Measurements from ENCODE around the gene BCL2.

Gene BCL2

GRCh38 chr18:63325086-63325686 lies 5.6 kb upstream of the BCL2 start:
- no peak for DNase-seq

GRCh38 chr18:63322908-63323634 lies 3.5 kb upstream of the BCL2 start:
- DNase-seq = peak; percentile 50 to 80

GRCh38 chr18:63322206-63322605 lies 2.6 kb upstream of the BCL2 start:
- peak; percentile 80 for DNase-seq

- DNase-seq = no peak
Observed at GRCh38 chr18:63321291-63321690, 1.7 kb upstream of the BCL2 start.

- no peak for DNase-seq
Observed at GRCh38 chr18:63320975-63321265, 1.4 kb upstream of the BCL2 start.

GRCh38 chr18:63320123-63320974 lies 780 bp upstream of the BCL2 start:
- peak; percentile 78 to 84 for DNase-seq

GRCh38 chr18:63318889-63319382 lies 633 bp downstream of the BCL2 start:
- no peak for DNase-seq

- DNase-seq = peak; percentile 62 to 67
Observed at GRCh38 chr18:63317982-63318888, 1.3 kb downstream of the BCL2 start.

GRCh38 chr18:63317556-63317946 lies 2.0 kb downstream of the BCL2 start:
- DNase-seq = no peak

- no peak for DNase-seq
Observed at GRCh38 chr18:63316612-63317555, 2.7 kb downstream of the BCL2 start.

GRCh38 chr18:63315876-63316275 lies 3.7 kb downstream of the BCL2 start:
- DNase-seq = no peak

GRCh38 chr18:63315131-63315662 lies 4.4 kb downstream of the BCL2 start:
- DNase-seq = no peak

- no peak for DNase-seq
Observed at GRCh38 chr18:63314062-63314790, 5.3 kb downstream of the BCL2 start.

- DNase-seq = no peak
Observed at GRCh38 chr18:63313396-63313917, 6.1 kb downstream of the BCL2 start.

GRCh38 chr18:63312737-63313395 lies 6.7 kb downstream of the BCL2 start:
- DNase-seq = no peak

- no peak for DNase-seq
Observed at GRCh38 chr18:63312019-63312409, 7.6 kb downstream of the BCL2 start.

GRCh38 chr18:63311118-63312018 lies 8.2 kb downstream of the BCL2 start:
- peak; percentile 53 to 63 for DNase-seq

- no peak for DNase-seq
Observed at GRCh38 chr18:63309422-63309821, 10.1 kb downstream of the BCL2 start.
